ENCODE results near the gene KCTD20. TPM values are rescaled to one million over a fixed set of nuclear protein-coding genes. Genes with fewer than 3 reads are reported as not detected.

The KCTD20 gene
- total RNA-seq, 5 donors from 2014 or later (not counting 1 experiment from before 2014, with no cell fraction given), result 29.7 to 39.8 (median 33.3) TPM

Other genes with a start within 250 kb of the KCTD20 start
- gene BRPF3, start 246.3 kb upstream of the KCTD20 start, total RNA-seq, result 10 to 100 TPM; 33.9 to 38.5 (median 35.7) TPM
- gene PNPLA1, start 172.9 kb upstream of the KCTD20 start, total RNA-seq, result under 1 TPM in 2 of 5 donors, not detected in 3; 0.20 to 0.22 TPM
- gene BNIP5, start 106.1 kb upstream of the KCTD20 start, total RNA-seq, result under 1 TPM in 1 of 5 donors, not detected in 4; 0.09 TPM
- gene ETV7, start 55.3 kb upstream of the KCTD20 start, total RNA-seq, result 1 to 10 TPM in 3 of 5 donors, under 1 TPM in 2; 0.44 to 3.3 (median 1.1) TPM
- under 1 TPM in 4 of 5 donors, not detected in 1; 0.13 to 0.44 (median 0.25) TPM for gene PXT1, start 146 bp upstream of the KCTD20 start, total RNA-seq
- gene STK38, start 104.5 kb downstream of the KCTD20 start, total RNA-seq, result 100 to 1,000 TPM in 4 of 5 donors, 10 to 100 TPM in 1; 90.3 to 164 (median 152) TPM
- 100 to 1,000 TPM; 322 to 546 (median 332) TPM for gene SRSF3, start 151.4 kb downstream of the KCTD20 start, total RNA-seq
- gene CDKN1A, start 235.7 kb downstream of the KCTD20 start, total RNA-seq, result 10 to 100 TPM in 4 of 5 donors, 1 to 10 TPM in 1; 9.6 to 88.9 (median 11.8) TPM